GM23338 (cell line): ENCODE measurements around the gene LAMB1. TPM values are rescaled to one million over a fixed set of nuclear protein-coding genes. Genes with fewer than 3 reads are reported as not detected.

Experiments
- ATAC-seq: fragments of 200-7000 bp; cut with Tn5 transposase; 3 replicates; pipeline ENCODE4 v1.9.1; 2020
- DNase-seq: peaks from one replicate; pipeline ENCODE4 v3.0.0-alpha.2; 2015; ENCODE audit warnings: low spot score
- H2AFZ ChIP-seq: fragments of 200-600 bp; sonication (generic); 2 replicates; pipeline ENCODE4 v1.8.0; 2016; ENCODE audit warnings: antibody characterized with exemption, mild to moderate bottlenecking, moderate library complexity
- H3F3A ChIP-seq: fragments of 200-600 bp; sonication (generic); replicated peaks from 2 replicates; pipeline ENCODE4 v1.8.0; 2017; ENCODE audit warnings: antibody characterized with exemption, mixed run types, low read depth
- H3K27ac ChIP-seq: fragments of 200-600 bp; sonication (generic); 2 replicates; pipeline ENCODE4 v1.6.1; 2016; ENCODE audit warnings: low read depth
- H3K27me3 ChIP-seq: fragments of 200-600 bp; sonication (generic); 2 replicates; pipeline ENCODE4 v1.8.0; 2016; ENCODE audit warnings: mild to moderate bottlenecking, mixed run types, moderate library complexity; ENCODE audit not compliant: insufficient read depth
- H3K36me3 ChIP-seq: fragments of 200-600 bp; sonication (generic); 2 replicates; pipeline ENCODE4 v1.8.0; 2016; ENCODE audit warnings: mild to moderate bottlenecking; ENCODE audit not compliant: insufficient read depth
- H3K4me1 ChIP-seq: fragments of 200-600 bp; sonication (generic); 2 replicates; pipeline ENCODE4 v1.8.0; 2016; ENCODE audit warnings: mild to moderate bottlenecking, moderate library complexity; ENCODE audit not compliant: insufficient read depth
- H3K4me2 ChIP-seq: fragments of 200-600 bp; sonication (generic); 2 replicates; pipeline ENCODE4 v1.7.1; 2017; ENCODE audit warnings: mixed run types
- H3K4me3 ChIP-seq: fragments of 200-600 bp; sonication (generic); 2 replicates; pipeline ENCODE4 v1.6.1; 2016; ENCODE audit warnings: mixed run types
- H3K79me2 ChIP-seq: fragments of 200-600 bp; sonication (generic); replicated peaks from 2 replicates; pipeline ENCODE4 v1.8.0; 2017; ENCODE audit warnings: mild to moderate bottlenecking; ENCODE audit not compliant: insufficient read depth
- H3K9me2 ChIP-seq: fragments of 200-600 bp; sonication (generic); 2 replicates; pipeline ENCODE4 v1.8.0; 2017; ENCODE audit not compliant: insufficient read depth
- H4K20me1 ChIP-seq: fragments of 200-600 bp; sonication (generic); replicated peaks from 2 replicates; pipeline ENCODE4 v1.8.0; 2017; ENCODE audit warnings: mild to moderate bottlenecking; ENCODE audit not compliant: insufficient read depth
- H3K27ac Mint-ChIP-seq: 2 replicates; pipeline ENCODE4 v1.8.0; 2020; ENCODE audit warnings: inconsistent platforms, mild to moderate bottlenecking, moderate library complexity, mixed read lengths
- H3K27me3 Mint-ChIP-seq: 3 replicates; pipeline ENCODE4 v1.8.0; 2022; ENCODE audit warnings: low read depth, mild to moderate bottlenecking, moderate library complexity, mixed read lengths, inconsistent platforms; ENCODE audit not compliant: insufficient read depth, poor library complexity
- H3K36me3 Mint-ChIP-seq: 3 replicates; pipeline ENCODE4 v1.8.0; 2021; ENCODE audit warnings: low read depth, mild to moderate bottlenecking, inconsistent platforms, moderate library complexity, mixed read lengths
- H3K4me1 Mint-ChIP-seq: 3 replicates; pipeline ENCODE4 v1.8.0; 2020; ENCODE audit warnings: mild to moderate bottlenecking, inconsistent platforms, mixed read lengths
- H3K4me3 Mint-ChIP-seq: 3 replicates; pipeline ENCODE4 v1.8.0; 2021; ENCODE audit warnings: moderate library complexity, mild to moderate bottlenecking, inconsistent platforms, mixed read lengths
- H3K9me3 Mint-ChIP-seq: 3 replicates; pipeline ENCODE4 v1.8.0; 2020; ENCODE audit warnings: moderate library complexity, mild to moderate bottlenecking, inconsistent platforms, mixed read lengths
- CREB1 ChIP-seq: fragments of 250-450 bp; sonication (Bioruptor Pico); IDR thresholded peaks from 2 replicates; pipeline ENCODE4 v1.5.0; 2020; ENCODE audit warnings: low read depth, mild to moderate bottlenecking, moderate library complexity
- CTCF ChIP-seq, 2 experiments: fragments of 200-600 bp in 1 of 2; sonication (generic) in 1 of 2; conservative IDR thresholded peaks; 2 replicates each; pipeline versions ENCODE4 v1.5.1 to v1.6.1; 2016 to 2017; ENCODE audit warnings: antibody characterized with exemption in 2 of 2, low read depth in 2 of 2, mild to moderate bottlenecking in 2 of 2, moderate library complexity in 1 of 2
- ETS1 ChIP-seq: IDR thresholded peaks from 2 replicates; pipeline ENCODE4 v1.6.1; 2016; ENCODE audit warnings: antibody characterized with exemption
- EZH2 ChIP-seq: fragments of 200-600 bp; sonication (generic); IDR thresholded peaks from one replicate; pipeline ENCODE4 v1.8.0; 2017; ENCODE audit warnings: antibody characterized with exemption, mild to moderate bottlenecking, low read depth; ENCODE audit not compliant: unreplicated experiment
- EZH2phosphoT487 ChIP-seq: fragments of 200-600 bp; sonication (generic); IDR thresholded peaks from one replicate; pipeline ENCODE4 v1.8.1; 2018; ENCODE audit warnings: antibody characterized with exemption; ENCODE audit not compliant: unreplicated experiment
- JUNB ChIP-seq: IDR thresholded peaks from one replicate; pipeline ENCODE4 v1.6.1; 2016; ENCODE audit warnings: antibody characterized with exemption; ENCODE audit not compliant: unreplicated experiment
- NANOG ChIP-seq: IDR thresholded peaks from 2 replicates; pipeline ENCODE4 v1.6.1; 2016; ENCODE audit warnings: antibody characterized with exemption, borderline replicate concordance
- POLR2AphosphoS5 ChIP-seq: IDR thresholded peaks from 2 replicates; pipeline ENCODE4 v1.6.1; 2016; ENCODE audit warnings: antibody characterized with exemption, low read depth
- STAT1 ChIP-seq: IDR thresholded peaks from one replicate; pipeline ENCODE4 v1.6.1; 2016; ENCODE audit warnings: antibody characterized with exemption; ENCODE audit not compliant: unreplicated experiment
- ZNF114 ChIP-seq: fragments of 250-450 bp; sonication (Bioruptor Pico); IDR thresholded peaks from 2 replicates; pipeline ENCODE4 v1.5.0; 2020; ENCODE audit warnings: mild to moderate bottlenecking, moderate library complexity
- ZNF331 ChIP-seq: fragments of 250-450 bp; sonication (Bioruptor Pico); IDR thresholded peaks from 2 replicates; pipeline ENCODE4 v1.5.0; 2020; ENCODE audit warnings: low read depth, mild to moderate bottlenecking, moderate library complexity
- ZNF462 ChIP-seq: fragments of 250-450 bp; sonication (Bioruptor Pico); IDR thresholded peaks from 2 replicates; pipeline ENCODE4 v1.5.0; 2020; ENCODE audit warnings: mild to moderate bottlenecking, moderate library complexity
- polyA plus RNA-seq: library from polyadenylated mRNA; unstranded; fragments of >200 nt; fragmentation: Nextera tagmentation; extraction: Ambion mirVana; gene quantifications from 2 replicates; pipeline ENCODE4 v1.2.1, GENCODE V29; 2016
- total RNA-seq: library from RNA; depleted of rRNA; stranded (reverse); fragments of >200 nt; shearing (Covaris generic); gene quantifications from 2 replicates; pipeline ENCODE4 v1.2.3, GENCODE V29; 2014

LAMB1 gene
- total and polyA plus RNA-seq, 2 experiments from 2014 or later = 53.5 to 57.8 TPM

GRCh38 chr7:108027239-108027638 is 24.3 kb upstream of the LAMB1 start:
- Histone ChIP-seq H3K9me2 (no peaks in the 10 kb centered on the region), H4K20me1 (no peaks in the 10 kb centered on the region), H3K4me3 (no peak overlapping the region), H3K27ac (no peak overlapping the region), H3K4me2 (no peak overlapping the region), H3K79me2 (no peaks in the 10 kb centered on the region), H2AFZ (no peak overlapping the region), H3K4me1 (no peaks in the 10 kb centered on the region), H3F3A (no peaks in the 10 kb centered on the region), H3K36me3 (no peaks in the 10 kb centered on the region), H3K27me3 (no peaks in the 10 kb centered on the region)
- Mint-ChIP-seq H3K36me3 (no peaks in the 10 kb centered on the region), H3K27ac (no peak overlapping the region), H3K4me3 (no peak overlapping the region), H3K9me3 (no peaks in the 10 kb centered on the region), H3K27me3 (no peaks in the 10 kb centered on the region), H3K4me1 (peaks cover 5% of the 10 kb centered on the region; the same call in 1 of the 3 replicates)
- DNase-seq = no peak
- no peak for TF ChIP-seq JUNB
- TF ChIP-seq ZNF331 (CRISPR knock-in tag) = no peak
- TF ChIP-seq POLR2AphosphoS5 = no peak
- no peak for TF ChIP-seq EZH2
- TF ChIP-seq NANOG = no peak
- no peak for TF ChIP-seq ETS1
- no peak for TF ChIP-seq STAT1
- TF ChIP-seq CREB1 (CRISPR knock-in tag) = no peak
- TF ChIP-seq ZNF462 (CRISPR knock-in tag) = no peak
- TF ChIP-seq ZNF114 (CRISPR knock-in tag) = no peak
- TF ChIP-seq CTCF (conservative IDR thresholded peaks at IDR 0.05; ENCODE audit: low read depth in 2 of 2) = no peak
- TF ChIP-seq EZH2phosphoT487 = no peak
- no peak for ATAC-seq
